Activated CD4-positive, alpha-beta T cell treated with anti-CD3 and anti-CD28 coated beads for 48 hours (primary cell): Measurements from ENCODE around the gene SKI.
"Not testable (repeated sequence)": the region's sequence is repeated elsewhere in the genome, so short reads cannot be mapped to it uniquely, and the experiment has no call there.

ENCODE experiments used
- DNase-seq: peaks from one replicate; pipeline ENCODE4 v3.0.0-alpha.2; 2020

Gene SKI

GRCh38 chr1:2313651-2314261, 85.6 kb downstream of the SKI start:
- no peak for DNase-seq

GRCh38 chr1:2314273-2314802, 86.2 kb downstream of the SKI start:
- no peak for DNase-seq

- peak; percentile 59 for DNase-seq
Observed at GRCh38 chr1:2314803-2315673, 86.9 kb downstream of the SKI start.

- DNase-seq: no peak
Observed at GRCh38 chr1:2315674-2316450, 87.7 kb downstream of the SKI start.

GRCh38 chr1:2316451-2316961, 88.4 kb downstream of the SKI start:
- no peak for DNase-seq

GRCh38 chr1:2317230-2318065, 89.3 kb downstream of the SKI start:
- DNase-seq: no peak

- DNase-seq: no peak
Observed at GRCh38 chr1:2318314-2319278, 90.5 kb downstream of the SKI start.

GRCh38 chr1:2319291-2319690, 91.2 kb downstream of the SKI start:
- no peak for DNase-seq

- DNase-seq: no peak
Observed at GRCh38 chr1:2320006-2320405, 91.9 kb downstream of the SKI start.

- DNase-seq: no peak
Observed at GRCh38 chr1:2320760-2321667, 92.9 kb downstream of the SKI start.

- no peak for DNase-seq
Observed at GRCh38 chr1:2322065-2322571, 94.0 kb downstream of the SKI start.

- no peak for DNase-seq
Observed at GRCh38 chr1:2322581-2323211, 94.6 kb downstream of the SKI start.

GRCh38 chr1:2323451-2323974, 95.4 kb downstream of the SKI start:
- DNase-seq: no peak

GRCh38 chr1:2324553-2325366, 96.6 kb downstream of the SKI start:
- DNase-seq: no peak

GRCh38 chr1:2326524-2326923, 98.4 kb downstream of the SKI start:
- no peak for DNase-seq

- DNase-seq: not testable (repeated sequence)
Observed at GRCh38 chr1:2327162-2327561, 99.0 kb downstream of the SKI start.

- DNase-seq: no peak
Observed at GRCh38 chr1:2327841-2328240, 99.7 kb downstream of the SKI start.
